ENCODE measurements around the gene CTSS.

DNA sequence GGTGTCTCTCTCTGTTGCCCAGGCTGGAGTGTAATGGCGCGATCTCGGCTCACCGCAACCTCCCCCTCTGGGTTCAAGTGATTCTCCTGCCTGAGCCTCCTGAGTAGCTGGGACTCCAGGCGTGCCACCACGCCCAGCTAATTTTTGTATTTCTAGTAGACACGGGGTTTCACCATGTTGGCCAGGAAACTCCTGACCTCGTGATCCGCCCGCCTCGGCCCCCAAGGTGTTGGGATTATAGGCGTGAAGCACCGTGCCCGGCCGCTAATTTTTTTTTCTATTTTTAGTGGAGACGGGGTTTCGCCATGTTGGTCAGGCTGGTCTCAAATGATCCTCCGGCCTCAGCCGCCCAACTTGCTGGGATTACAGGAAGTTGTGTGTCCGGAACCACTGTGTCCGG, 45.5 kb downstream of the CTSS start:
- no peak for TF ChIP-seq ZNF274 (IDR thresholded peaks at IDR 0.05; ENCODE audit: low read depth, low read length)
- no peak for TF ChIP-seq YY1 (IDR thresholded peaks at IDR 0.05; ENCODE audit: insufficient read depth, insufficient read length)
- TF ChIP-seq SUZ12 (IDR thresholded peaks at IDR 0.05; ENCODE audit: extremely low read depth, insufficient read depth, insufficient read length): no peak

Measured in NT2/D1 (cell line).